Rectal smooth muscle tissue (tissue), 1 donor: ENCODE data around the gene WWOX.

Experiments
- H3K27ac ChIP-seq: one replicate; pipeline ENCODE4 v1.7.0; 2013; ENCODE audit warnings: low read depth, low read length, inconsistent platforms
- H3K27me3 ChIP-seq: one replicate; pipeline ENCODE4 v1.7.0; 2013; ENCODE audit warnings: low read length; ENCODE audit not compliant: control insufficient read depth, insufficient read depth
- H3K36me3 ChIP-seq: one replicate; pipeline ENCODE4 v1.7.0; 2013; ENCODE audit warnings: low read length; ENCODE audit not compliant: control insufficient read depth, insufficient read depth
- H3K4me1 ChIP-seq: one replicate; pipeline ENCODE4 v1.7.0; 2013; ENCODE audit warnings: low read length; ENCODE audit not compliant: control insufficient read depth, insufficient read depth
- H3K4me3 ChIP-seq: one replicate; pipeline ENCODE4 v1.7.0; 2013; ENCODE audit warnings: low read length
- H3K9ac ChIP-seq: one replicate; pipeline ENCODE4 v1.7.0; 2013; ENCODE audit warnings: low read length

The WWOX gene

DNA sequence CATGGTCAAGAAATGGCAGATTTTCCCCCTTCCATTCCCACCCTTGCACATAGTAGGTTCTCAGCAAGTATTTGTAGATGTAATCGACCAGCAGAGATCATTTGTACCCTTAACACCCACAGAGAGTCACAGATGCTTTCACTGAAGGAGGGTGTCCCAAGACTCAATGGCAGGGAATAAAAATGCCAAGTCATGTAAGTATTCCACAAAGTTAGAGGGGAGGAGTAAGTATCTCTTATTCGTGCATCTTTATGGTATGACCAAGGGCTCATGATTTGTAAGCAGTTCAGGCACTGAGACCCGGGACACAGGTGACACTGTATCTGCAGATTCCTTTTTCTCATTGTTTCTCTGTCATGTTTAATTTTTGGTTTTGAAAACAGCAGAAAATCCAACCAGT lies 1011.5 kb downstream of the WWOX start:
- H3K4me1 ChIP-seq: no peaks in the 10 kb centered on the region
- no peak overlapping the region for H3K27ac ChIP-seq
- H3K27me3 ChIP-seq: no peaks in the 10 kb centered on the region
- H3K36me3 ChIP-seq: no peaks in the 10 kb centered on the region
- H3K4me3 ChIP-seq: no peak overlapping the region
- no peak overlapping the region for H3K9ac ChIP-seq

DNA sequence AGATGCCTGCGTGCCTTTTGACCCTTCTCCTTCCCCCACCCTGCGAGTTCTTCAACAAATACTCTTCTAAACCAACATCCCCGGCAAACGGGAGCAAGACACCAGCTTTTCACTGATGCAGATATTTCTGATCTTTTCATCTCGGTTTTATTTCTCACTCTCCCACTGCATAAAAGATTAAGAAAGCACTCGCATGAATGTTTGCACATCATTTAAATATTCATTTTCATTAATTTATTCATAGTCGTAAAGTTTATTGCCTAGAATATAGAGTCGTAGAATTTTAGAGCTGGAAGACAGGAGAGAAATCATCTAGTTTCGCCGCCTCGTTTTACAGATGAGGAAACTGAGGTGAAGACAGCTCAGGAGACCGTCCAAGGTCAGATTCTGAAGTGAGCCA lies 1013.0 kb downstream of the WWOX start:
- no peak overlapping the region for H3K9ac ChIP-seq
- H3K36me3 ChIP-seq: no peaks in the 10 kb centered on the region
- no peaks in the 10 kb centered on the region for H3K4me1 ChIP-seq
- H3K27me3 ChIP-seq: no peaks in the 10 kb centered on the region
- H3K4me3 ChIP-seq: no peak overlapping the region
- H3K27ac ChIP-seq: no peak overlapping the region

DNA sequence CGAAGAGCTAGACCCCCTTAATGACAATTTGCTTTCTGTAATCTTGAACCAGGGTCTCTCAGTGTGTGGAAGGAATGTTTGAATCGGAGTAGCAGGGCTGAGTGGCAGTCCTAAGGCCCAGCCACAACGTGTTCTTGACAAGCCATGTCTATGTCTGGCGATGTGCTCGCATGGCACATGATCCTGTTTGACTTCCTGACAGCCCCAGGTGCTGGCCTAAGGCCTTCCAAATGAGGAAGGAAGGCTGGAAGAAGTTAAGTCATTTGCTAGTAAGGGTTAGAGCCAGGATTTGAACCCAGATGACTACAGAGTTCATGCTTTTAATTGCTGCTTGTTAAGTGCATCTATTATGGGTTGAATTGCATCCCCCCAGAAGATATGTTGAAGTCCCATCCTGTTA lies 1014.4 kb downstream of the WWOX start:
- Histone ChIP-seq H3K27ac (no peak overlapping the region), H3K36me3 (no peaks in the 10 kb centered on the region), H3K9ac (no peak overlapping the region), H3K27me3 (no peaks in the 10 kb centered on the region), H3K4me1 (no peaks in the 10 kb centered on the region), H3K4me3 (no peak overlapping the region)

DNA sequence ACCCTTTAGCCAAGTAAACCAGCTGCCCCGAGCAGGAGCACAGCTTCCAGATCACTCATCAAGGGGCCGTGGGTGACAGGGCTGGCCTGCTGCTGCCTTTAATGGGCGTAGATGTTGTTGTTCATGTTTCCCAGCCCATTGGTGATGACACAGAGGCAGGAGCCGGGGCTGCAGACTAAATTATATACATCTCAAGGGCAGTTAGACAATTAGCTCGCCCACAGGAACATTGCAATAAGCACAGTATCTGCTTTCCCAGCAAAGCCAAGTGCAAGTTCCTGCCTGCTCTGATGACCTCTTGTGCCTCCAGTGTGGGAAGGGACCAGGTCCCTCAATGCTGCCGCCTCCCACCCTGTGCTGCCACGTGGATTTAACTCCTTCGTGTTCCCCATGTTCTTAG lies 1015.3 kb downstream of the WWOX start:
- no peaks in the 10 kb centered on the region for H3K27me3 ChIP-seq
- no peak overlapping the region for H3K9ac ChIP-seq
- H3K4me3 ChIP-seq: no peak overlapping the region
- H3K4me1 ChIP-seq: no peaks in the 10 kb centered on the region
- no peaks in the 10 kb centered on the region for H3K36me3 ChIP-seq
- no peak overlapping the region for H3K27ac ChIP-seq

DNA sequence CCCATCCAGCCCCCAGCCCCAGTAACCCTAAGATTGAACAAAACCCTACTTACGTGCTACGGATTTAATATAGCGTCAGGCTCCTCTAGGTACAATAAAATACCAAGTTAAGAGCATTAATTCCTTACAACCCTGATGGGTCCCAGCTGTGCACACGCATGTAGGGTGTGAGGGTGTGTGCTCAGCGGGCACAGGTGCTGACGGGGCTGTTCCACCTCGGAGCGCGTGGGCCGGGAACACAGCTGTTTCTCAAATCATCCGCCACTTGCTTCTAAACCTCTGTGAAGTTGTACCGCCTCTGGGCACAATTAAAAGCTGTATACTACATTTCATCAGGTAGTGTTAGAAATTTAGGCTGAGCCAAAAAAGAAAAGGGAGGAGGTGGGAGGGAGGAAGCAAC lies 1022.5 kb downstream of the WWOX start:
- Histone ChIP-seq H3K4me1 (no peaks in the 10 kb centered on the region), H3K9ac (no peak overlapping the region), H3K27ac (no peak overlapping the region), H3K4me3 (no peak overlapping the region), H3K36me3 (no peaks in the 10 kb centered on the region), H3K27me3 (no peaks in the 10 kb centered on the region)

DNA sequence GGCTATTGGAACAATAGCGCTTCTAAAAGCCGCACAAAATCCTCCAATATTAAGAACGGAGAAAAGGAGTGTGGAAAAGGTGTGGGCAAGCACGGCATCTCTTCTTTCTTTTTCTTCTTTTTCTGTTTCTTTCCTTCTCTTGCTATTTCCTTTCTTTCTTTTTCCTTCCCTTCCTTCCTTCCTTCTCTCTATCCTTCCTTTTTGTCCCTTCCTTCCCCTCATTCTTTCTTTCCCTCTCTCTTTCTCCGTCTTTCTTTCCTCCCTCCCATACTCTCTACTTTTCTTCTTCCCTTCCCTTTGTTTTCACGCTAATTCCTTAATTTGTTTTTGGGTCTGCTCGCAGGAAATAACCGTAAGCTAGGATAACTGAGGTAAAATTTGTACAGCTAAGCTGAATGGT lies 1022.9 kb downstream of the WWOX start:
- H3K27me3 ChIP-seq: no peaks in the 10 kb centered on the region

DNA sequence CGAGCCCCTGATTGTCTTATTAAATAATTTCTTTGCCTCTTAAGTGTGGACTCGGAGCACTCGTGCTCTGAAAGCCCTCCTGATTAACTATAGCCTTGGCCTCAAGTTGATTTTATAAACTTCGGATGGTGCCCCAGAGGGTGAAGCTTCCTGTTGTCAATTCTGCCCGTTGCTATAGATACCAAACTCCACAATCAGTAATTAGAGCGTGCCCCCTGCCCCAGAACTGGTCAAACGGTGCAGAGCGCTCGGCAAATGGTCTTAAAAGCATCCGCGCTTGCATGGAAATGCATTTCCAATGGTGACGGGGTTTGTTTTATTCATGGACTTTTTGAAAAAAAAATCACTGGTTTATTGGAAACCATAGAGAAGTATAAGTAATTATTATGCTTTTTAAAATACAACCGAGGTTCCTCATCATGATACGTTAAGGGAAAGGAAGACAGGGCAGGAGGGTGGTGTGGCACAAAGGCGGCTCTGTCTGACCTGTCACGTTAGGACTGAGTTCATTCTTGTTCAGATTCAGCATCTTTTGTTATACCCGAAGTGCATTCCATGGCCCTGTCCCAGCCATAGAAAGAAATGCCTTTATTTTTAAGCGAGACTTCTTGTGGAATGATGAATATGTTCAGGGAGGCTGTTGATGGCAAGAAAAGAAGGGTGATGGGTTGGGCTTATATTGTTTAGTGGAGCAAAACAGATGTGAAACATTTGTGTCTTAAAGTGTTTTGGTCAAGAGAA lies 1024.7 kb downstream of the WWOX start:
- H3K9ac ChIP-seq: no peak overlapping the region
- no peaks in the 10 kb centered on the region for H3K27me3 ChIP-seq
- no peaks in the 10 kb centered on the region for H3K4me1 ChIP-seq
- no peak overlapping the region for H3K27ac ChIP-seq
- no peak overlapping the region for H3K4me3 ChIP-seq
- H3K36me3 ChIP-seq: no peaks in the 10 kb centered on the region

More for the DNA sequence above, 1022.9 kb downstream of the WWOX start:
- Histone ChIP-seq H3K4me3 (no peak overlapping the region), H3K9ac (no peak overlapping the region), H3K27ac (no peak overlapping the region), H3K4me1 (no peaks in the 10 kb centered on the region), H3K36me3 (no peaks in the 10 kb centered on the region)

DNA sequence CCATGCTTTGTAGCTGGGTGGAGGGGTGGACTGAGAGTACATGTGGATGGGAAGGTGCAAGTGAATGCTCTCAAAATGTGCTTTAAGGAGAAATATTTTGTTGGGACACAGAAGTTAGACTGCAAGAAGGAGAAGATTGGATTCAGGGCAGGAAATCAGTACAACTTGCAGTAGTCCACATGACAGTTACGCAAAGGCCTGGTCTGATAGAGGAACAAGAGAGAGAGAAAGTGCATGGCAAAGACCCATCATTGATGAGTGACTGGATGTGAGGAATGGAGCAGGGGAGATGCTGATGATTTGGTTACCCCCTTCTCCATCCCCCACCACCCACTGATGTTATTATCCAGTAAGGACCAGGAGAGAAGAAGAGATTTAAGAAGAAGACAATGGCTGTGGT lies 1028.3 kb downstream of the WWOX start:
- Histone ChIP-seq H3K4me1 (no peaks in the 10 kb centered on the region), H3K4me3 (no peak overlapping the region), H3K27me3 (no peaks in the 10 kb centered on the region), H3K27ac (no peak overlapping the region), H3K9ac (no peak overlapping the region), H3K36me3 (no peaks in the 10 kb centered on the region)

DNA sequence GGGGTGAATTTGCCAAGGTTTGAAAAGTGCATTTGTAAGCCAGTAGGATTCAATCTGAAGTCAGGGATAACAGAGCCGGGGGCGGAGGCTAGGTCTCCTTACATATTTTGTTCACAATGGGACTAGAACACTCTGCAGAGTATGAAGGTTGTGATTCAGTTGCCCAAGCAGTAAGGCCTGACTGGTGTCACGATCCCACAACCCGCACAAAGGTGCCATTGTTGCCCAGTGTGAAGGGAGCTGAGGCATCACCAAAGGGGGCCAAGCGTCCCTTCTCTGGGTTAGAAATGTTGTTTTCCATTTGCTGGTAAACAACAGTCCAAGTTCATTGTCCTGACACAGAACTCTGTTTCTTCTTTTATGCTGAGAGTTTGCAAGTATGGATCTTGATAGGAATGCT lies 1029.3 kb downstream of the WWOX start:
- H3K36me3 ChIP-seq: no peaks in the 10 kb centered on the region
- no peaks in the 10 kb centered on the region for H3K27me3 ChIP-seq
- no peak overlapping the region for H3K9ac ChIP-seq
- no peaks in the 10 kb centered on the region for H3K4me1 ChIP-seq
- H3K4me3 ChIP-seq: no peak overlapping the region
- no peak overlapping the region for H3K27ac ChIP-seq

DNA sequence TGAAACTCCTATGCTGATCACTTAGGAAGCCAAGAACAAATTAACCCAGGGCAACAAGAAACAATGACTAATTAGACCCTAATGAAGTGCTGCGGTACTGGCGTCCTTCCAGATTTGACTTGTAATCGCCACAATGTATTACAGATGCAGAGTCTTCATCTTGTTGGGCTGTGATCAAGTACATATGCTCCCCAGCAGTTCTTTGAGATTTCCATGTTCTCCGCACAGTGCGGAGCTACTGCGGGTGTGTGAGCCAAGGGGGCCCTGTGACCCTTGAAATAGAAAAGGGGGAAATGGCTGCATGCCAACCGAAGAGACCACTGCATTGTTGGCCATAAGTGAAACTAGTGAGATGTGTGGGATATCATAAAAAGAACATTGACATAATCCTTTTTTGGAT lies 1031.2 kb downstream of the WWOX start:
- H3K9ac ChIP-seq: no peak overlapping the region
- H3K27ac ChIP-seq: no peak overlapping the region
- no peaks in the 10 kb centered on the region for H3K4me1 ChIP-seq
- no peaks in the 10 kb centered on the region for H3K36me3 ChIP-seq
- H3K4me3 ChIP-seq: no peak overlapping the region
- no peaks in the 10 kb centered on the region for H3K27me3 ChIP-seq

DNA sequence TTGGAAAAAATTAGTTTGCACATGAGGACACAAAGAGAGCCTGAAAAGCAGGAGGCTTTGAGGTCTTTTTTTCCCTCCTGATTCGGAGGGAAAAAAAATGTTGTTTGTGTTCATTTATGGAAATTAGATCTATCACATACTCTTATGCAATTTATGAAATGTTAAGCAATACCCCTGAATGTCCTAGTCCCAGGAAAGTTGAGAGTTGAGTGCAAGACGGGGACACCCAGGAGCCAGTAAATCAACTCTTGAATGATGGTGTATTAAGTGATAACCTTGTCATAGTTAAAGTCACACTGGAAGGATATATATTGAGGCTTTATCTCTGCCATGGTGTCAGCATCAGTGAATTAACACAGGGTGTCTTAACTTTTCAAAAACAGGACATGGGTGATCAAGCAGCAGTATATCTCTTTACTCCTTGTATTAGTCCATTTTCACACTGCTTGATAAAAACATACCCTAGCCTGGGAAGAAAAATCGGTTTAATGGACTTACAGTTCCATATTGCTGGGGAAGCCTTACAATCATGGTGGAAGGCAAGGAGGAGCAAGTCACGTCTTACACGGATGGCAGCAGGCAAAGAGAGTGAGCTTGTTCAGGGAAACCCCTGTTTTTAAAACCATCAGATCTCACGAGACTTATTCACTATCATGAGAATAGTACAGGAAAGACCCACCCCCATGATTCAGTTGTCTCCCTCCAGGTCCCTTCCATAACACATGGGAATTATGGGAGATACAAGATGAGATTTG lies 1032.0 kb downstream of the WWOX start:
- Histone ChIP-seq H3K4me3 (no peak overlapping the region), H3K36me3 (no peaks in the 10 kb centered on the region), H3K9ac (no peak overlapping the region), H3K27me3 (no peaks in the 10 kb centered on the region), H3K27ac (no peak overlapping the region), H3K4me1 (no peaks in the 10 kb centered on the region)

DNA sequence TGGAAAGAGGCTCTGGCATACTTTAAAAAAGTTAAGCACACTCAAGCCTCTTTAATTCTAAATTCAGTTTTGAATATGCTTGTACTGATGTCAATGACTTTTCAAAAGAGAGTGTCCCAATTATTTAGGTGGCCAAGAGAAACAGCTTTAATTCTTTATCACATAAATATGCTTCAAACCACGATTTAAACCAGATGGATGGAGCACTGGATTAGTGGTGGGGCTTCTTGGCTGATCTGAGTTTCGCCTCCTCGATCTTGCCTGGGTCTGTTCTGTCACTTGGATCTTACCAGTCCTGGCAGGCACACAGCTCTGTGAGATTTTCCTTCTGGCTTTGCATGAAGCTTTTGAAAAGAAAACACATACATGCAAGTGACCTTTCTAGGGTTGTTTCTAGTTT lies 1033.2 kb downstream of the WWOX start:
- H3K36me3 ChIP-seq: no peaks in the 10 kb centered on the region
- H3K4me1 ChIP-seq: no peaks in the 10 kb centered on the region
- no peak overlapping the region for H3K27ac ChIP-seq
- no peaks in the 10 kb centered on the region for H3K27me3 ChIP-seq
- no peak overlapping the region for H3K9ac ChIP-seq
- no peak overlapping the region for H3K4me3 ChIP-seq

DNA sequence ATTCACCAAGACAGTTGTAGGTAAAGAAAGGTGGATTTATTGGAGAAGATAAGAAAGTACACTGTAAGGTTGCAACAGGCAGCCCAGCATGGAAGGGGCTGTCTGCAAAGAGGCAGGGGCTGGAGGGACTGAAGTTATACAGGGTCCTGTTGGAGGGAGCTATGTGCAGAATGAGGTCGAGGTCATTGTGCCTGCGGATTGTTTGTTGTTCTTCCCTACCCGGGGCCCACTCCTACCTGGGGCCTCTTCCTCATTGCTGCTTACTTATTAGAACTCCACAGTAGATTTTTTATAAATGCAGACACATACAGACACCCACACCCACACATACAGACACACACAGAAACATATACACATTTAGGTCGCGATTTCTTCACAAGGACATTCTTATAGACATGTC lies 1034.8 kb downstream of the WWOX start:
- no peaks in the 10 kb centered on the region for H3K36me3 ChIP-seq

More for the DNA sequence above, 1034.8 kb downstream of the WWOX start:
- H3K27ac ChIP-seq: no peak overlapping the region
- H3K27me3 ChIP-seq: no peaks in the 10 kb centered on the region
- H3K4me3 ChIP-seq: no peak overlapping the region
- H3K9ac ChIP-seq: no peak overlapping the region
- H3K4me1 ChIP-seq: no peaks in the 10 kb centered on the region
